GM18498 (cell line): ENCODE measurements around the gene SAA4.
"Not testable (repeated sequence)": the region's sequence is repeated elsewhere in the genome, so short reads cannot be mapped to it uniquely, and the experiment has no call there.

ENCODE experiments used
- ATAC-seq: cut with Tn5 transposase; IDR thresholded peaks from one replicate; pipeline ENCODE4 v1.9.1; 2021; ENCODE audit warnings: mild to moderate bottlenecking, moderate library complexity; ENCODE audit not compliant: unreplicated experiment

SAA4 gene, protein sequence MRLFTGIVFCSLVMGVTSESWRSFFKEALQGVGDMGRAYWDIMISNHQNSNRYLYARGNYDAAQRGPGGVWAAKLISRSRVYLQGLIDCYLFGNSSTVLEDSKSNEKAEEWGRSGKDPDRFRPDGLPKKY

DNA sequence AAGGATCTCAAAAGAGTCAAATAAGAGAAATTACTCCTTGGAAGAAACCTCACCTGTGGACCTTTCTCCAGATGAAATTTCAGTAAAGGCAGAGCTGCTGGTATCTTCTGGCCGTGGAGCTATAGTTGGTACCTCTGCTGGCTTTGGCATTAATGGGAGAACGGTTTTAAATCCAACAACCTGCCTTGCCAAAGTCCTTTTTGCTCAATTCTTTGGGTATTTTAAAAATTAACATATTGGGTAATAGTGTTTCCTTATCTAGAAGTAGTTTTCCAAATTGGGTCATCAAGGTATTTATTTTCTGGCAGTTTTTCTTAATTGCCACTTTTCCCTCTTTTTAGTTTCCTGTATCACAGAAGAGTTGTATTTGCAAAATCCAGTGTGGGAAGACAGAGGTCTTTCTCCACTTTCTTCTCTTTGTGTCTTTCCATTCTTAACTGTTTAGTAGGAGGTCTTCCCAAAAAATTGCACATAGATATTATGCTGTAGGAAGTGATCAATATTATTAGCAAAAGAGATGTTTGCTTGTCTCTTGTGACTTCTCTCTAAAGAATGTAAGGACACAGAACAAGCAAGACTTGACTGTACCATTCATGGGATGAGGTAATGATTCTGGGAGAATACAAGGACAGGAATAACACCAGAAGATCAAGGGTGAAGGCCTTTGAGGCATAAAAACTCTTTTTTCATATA, at the start of gene SAA4:
Gene SAA4, minus strand, starts transcription at position 139 of the 693 bp plus-strand sequence. CDS start 876 bp downstream, outside the sequence.
- ATAC-seq = no peak

DNA sequence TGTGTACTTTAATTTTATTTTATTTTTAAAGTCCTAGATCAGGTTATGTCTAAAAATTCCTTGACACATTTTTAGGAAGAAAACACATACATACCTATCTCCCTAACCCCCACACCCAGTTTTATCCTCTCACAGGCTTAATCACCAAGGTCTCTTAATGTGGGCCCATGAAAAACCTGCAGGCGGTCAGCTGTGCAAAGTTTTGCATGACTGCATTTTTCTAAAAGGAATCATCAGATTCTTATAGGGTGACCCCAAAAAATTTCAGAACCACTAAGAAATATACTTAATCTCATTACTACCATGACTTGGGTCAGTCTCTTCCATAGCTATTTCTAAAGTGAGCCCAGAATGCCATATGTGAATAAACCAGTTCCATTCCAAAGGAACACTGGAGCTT, 49.2 kb upstream of the SAA4 start:
- no peak for ATAC-seq

DNA sequence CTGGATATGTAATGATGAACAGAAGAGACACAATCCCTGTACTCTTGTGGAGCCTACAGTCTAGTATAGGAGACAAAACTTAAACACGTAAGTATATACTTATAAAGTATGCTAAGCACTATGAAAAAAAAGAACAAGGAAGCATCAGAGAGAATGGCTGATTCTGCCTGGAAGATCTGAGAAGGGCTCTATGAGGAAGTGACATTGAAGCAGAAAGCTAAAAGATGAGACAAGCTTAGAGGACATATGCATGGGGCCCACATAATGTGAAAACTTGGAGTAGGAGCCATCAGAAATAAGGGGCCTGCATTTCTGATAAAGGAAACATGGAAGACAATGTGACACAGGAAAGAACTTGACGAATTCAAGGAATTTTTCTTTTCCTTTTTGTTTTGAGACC, 46.0 kb upstream of the SAA4 start:
- no peak for ATAC-seq

DNA sequence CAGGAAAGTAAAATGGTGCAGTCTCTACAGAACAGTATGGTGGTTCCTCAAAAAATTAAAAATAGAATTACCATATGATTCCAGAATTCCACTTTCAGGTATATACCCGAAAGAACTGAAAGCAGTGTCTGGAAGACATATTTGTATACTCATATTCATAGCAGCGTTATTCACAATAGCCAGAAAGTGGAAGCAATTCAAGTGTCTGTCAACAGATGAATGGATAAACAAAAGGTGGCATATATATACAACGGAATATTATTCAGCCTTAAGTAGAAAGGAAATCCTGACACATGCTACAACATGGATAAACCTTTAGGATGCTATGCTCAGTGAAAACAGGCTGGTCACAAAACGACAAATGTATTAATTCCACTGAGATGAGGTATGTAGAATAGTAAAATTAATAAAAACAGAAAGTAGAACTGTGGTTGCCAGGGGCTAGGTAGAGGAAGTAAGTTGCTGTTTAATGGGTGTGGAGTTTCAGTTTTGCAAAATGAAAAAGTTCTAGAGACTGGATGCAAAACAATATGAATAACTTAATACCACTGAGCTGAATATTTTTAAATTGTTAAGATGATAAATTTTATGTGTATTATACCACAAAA, 43.9 kb upstream of the SAA4 start:
- ATAC-seq = peak; percentile 90

DNA sequence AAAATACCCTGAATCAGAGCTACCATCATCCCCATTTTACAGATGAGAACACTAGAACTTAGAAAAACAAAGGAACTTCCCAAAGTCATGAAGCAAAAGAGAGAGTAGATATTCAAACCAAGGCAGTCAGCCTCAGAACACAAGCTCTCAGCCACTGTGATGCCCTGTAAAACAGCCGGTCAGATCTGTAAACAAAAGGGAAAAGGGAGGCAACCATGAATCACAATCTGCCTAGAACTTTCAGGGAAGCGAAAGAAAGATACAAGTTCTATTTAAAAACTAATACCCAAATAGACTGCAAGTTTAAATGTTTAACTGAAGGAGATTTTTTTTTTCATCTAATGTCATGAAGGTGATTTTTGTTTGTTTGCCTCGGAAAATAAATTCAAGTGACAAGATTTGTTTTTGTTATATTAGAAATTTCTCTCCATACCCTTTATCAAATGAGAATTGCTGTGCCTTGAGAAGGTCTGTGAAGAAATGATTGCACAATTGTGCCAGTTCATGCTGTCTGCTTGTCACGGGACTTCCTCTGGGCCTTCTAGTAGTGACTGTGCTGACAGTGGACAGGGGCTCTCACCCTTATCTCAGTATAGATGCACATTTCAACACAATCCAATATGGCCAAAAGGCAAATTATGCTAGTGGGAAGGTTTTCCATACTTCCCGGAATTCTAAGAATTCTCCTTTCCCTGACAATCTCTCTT, 41.1 kb upstream of the SAA4 start:
- no peak for ATAC-seq

DNA sequence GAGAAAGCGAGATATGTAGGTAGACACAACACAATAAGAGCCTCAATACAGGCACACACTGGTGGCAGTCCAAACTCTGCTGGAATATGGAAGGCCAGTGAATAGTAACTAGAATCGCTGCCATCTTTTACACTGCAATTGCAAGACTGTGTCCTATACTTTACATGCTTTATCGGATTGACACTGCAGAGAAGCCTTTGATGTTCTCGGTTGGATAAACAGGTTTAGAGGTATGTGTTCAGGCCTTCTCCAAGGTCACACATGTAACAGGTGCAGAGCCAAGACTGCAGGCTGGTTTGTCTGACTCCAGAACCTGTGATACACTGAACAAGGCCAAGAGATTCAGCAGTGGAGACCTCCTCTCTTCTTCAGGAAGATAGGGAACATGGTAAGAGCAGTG, 34.6 kb upstream of the SAA4 start:
- no peak for ATAC-seq

DNA sequence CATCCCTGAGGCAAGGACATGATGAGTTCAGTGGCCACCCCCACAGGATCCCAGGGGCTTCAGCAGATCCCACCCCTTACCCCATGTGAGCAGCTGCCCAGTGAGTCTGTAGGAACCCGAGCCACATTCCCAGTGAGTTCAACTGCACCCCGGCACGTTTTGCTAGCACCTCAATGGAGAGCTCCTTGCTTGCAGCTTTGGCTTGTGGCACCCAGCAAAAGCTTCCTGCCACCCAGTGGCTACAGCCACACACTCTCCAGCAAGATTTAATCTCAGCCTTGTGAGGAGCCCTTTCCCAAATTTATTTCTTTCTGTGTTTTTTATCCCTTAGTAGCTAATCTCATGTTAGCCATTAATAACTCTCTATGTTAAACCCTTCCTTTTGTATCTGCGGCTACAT, 33.5 kb upstream of the SAA4 start:
- ATAC-seq = no peak

DNA sequence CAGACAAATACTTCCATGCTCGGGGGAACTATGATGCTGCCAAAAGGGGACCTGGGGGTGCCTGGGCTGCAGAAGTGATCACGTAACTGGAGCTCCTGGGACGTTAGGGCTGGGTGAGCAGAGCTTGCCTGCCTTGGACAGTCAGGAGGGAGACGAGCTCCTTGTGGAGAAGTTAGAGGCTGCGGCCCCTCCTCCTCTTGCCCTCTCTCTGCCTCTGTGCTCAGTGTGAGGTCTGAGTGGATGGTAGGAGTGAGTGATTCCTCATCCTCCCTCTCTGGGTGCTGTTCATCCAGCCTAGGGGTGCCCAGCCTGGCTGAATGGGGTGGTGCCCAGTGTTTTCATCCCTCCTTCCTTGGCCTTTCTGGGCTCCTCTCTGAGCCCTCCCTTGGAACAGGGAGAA, 32.6 kb upstream of the SAA4 start:
- ATAC-seq = not testable (repeated sequence)

DNA sequence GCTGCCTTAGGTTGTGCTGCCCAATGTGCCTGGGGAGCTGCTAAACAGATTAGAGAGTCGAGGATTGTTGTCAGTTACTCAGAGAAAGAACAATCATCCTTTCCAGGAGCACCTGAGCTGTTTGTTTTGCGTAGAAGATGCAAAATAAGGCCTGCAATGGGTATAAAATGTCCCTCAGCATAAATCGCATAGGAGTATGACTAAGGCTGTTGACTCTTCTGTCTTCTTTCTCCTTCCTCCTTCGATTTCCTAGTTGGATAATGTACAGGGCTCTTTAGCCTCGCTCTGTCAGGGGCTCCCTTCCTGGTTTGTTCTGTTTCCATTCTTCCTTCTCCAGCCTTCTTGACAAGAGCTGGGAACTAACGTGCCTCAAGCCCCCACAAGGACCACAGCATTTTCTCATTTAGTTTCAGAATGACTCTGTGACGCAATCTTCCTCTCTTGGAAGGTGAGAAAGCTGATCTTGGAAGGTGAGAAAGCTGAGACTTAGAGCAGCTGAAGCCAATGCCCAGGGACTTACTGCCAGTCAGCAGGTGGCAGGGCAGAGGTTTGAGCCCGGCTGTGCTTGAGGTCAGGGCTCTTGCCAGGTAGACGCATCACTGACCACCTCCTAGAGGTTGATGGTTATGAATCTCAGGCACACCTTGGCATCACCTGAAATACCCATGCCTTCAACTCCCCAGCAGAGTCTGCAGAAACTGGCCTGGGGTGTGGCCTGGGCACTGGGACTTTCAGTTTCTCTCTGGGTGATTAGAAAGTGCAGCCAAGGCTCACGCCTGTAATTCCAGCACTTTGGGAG, 30.9 kb upstream of the SAA4 start:
- peak; percentile 69 for ATAC-seq

DNA sequence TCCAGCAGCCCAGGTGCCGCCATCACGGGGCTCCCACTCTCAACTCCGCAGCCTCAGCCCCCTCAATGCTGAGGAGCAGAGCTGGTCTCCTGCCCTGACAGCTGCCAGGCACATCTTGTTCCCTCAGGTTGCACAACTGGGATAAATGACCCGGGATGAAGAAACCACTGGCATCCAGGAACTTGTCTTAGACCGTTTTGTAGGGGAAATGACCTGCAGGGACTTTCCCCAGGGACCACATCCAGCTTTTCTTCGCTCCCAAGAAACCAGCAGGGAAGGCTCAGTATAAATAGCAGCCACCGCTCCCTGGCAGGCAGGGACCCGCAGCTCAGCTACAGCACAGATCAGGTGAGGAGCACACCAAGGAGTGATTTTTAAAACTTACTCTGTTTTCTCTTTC, 29.3 kb upstream of the SAA4 start, which contains the start of gene SAA1:
Gene SAA1, plus strand, starts transcription at position 316 of the 400 bp plus-strand sequence. CDS start 624 bp downstream, outside the sequence.
- ATAC-seq = no peak

DNA sequence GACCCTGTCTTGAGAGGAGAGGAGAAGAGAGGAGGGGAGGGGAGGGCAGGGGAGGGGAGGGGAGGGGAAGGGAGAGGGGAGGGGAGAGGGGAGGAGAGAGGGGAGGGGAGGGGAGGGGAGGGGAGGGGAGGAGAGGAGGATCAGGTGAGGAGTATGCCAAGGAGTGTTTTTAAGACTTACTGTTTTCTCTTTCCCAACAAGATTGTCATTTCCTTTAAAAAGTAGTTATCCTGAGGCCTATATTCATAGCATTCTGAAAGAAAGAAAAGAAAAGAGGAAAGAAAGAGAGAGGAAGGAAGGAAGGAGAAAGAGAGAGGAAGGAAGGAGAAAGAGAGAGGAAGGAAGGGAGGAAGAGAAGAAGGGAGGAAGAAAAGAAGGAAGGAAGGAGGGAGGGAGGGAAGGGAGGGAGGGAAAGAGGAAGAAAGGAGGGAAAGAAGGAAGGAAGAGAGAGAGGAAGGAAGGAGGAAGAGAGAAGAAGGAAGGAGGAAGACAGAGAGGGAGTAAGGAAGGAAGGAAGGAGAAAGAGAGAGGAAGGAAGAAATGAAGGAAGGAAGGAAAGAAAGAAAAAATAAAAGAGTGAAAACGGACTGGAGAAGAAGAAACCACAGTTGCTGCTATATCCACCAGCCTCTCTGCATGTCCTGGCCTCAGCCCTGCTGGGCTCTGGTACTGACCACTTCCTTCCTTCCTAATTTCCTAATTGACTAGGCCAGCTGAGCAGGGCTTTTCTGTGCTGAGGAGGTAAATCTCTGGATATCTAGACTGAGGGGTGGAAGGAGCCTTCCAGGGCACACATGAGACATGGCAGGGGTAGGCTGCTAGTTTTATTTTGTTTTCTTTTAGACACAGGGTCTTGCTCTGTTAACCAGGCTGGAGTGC, 28.3 kb upstream of the SAA4 start:
- no peak for ATAC-seq

DNA sequence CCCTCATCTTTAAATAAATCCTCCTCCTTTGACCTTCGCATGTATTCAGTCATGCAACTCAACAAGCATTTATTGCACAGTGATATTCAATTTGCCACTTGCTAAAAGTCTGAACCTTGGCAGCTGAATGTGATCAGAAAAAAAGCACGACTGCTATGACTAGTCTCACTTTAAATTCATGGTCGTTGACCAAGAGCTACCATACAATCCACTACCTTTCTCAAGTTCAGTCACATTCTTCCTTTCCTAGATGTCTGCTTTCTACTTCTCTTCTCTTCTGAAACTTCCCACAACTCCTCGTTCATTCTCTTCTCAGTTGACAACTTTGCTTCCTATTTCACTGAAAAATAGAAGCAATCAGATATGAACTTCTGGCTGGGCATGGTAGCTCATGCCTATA, 27.4 kb upstream of the SAA4 start:
- no peak for ATAC-seq

DNA sequence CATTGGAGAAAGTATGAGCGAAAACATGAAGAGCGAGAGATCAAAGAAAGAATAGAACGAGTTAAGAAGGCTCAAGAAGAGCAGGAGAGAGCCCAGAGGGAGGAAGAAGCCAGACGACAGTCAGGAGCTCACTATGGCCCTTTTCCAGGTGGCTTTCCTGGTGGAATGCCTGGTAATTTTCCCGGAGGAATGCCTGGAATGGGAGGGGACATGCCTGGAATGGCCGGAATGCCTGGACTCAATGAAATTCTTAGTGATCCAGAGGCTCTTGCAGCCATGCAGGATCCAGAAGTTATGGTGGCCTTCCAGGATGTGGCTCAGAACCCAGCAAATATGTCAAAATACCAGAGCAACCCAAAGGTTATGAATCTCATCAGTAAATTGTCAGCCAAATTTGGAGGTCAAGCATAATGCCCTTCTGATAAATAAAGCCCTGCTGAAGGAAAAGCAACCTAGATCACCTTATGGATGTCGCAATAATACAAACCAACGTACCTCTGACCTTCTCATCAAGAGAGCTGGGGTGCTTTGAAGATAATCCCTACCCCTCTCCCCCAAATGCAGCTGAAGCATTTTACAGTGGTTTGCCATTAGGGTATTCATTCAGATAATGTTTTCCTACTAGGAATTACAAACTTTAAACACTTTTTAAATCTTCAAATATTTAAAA, 26.2 kb upstream of the SAA4 start:
- ATAC-seq = not testable (repeated sequence)

DNA sequence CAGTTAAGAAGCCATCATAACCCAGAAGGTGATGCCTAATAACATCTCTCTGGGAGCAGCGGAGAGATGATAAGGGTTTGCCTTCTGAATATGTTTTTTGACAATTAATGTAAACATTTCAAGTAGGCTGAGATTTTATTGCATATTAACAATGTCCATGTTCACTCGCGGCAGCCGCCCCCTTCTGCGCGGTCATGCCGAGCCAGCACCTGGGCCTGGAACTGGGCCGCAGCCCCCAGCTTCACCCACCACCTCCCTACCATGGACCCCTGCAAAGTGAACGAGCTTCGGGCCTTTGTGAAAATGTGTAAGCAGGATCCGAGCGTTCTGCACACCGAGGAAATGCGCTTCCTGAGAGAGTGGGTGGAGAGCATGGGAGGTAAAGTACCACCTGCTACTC, 25.1 kb upstream of the SAA4 start:
- no peak for ATAC-seq

DNA sequence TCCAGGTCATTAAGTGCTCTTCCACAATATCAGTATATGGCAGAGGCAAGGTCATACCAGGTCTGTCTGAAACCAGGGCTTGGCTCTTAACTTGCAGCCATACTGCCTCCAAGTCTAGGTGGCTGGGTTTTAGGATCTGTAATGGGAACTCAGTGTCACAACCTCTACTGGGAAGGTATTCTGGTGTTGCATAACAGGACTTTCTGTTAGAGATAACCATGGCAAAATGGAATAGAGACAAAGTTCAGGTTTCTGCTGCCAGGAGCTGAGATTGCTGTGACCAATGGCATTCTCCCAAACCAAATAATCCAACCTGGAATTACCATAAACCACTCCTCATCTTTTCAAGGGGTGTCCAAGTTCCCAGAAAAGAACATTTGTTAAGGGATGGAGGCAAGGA, 22.7 kb upstream of the SAA4 start:
- ATAC-seq = no peak

DNA sequence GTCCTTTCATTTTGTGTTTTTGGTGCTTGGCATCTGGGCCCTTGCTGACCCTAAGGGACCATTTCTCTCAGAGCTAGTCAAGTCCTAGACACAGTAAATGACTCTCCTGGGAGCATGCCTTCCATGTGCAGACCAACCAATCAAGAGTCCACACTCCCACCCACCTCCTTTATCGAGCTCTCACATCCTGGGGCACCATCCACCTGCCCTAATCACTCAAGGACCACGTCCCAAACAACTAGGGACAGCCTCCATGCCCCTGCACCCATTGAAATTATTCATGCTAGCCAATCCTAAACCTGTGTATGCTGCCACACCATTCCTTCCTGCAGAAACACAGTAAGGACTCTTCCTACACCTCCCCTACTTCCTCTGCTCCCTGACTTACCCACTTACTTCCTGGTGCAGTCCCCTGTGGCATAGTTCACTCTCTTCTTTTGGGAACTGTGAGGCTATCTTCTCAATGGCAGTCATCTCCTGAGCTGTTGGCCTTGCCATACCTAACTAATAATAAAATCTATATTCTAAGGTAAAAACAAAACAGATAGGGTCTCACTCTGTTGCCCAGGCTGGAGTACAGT, 18.3 kb upstream of the SAA4 start:
- no peak for ATAC-seq

DNA sequence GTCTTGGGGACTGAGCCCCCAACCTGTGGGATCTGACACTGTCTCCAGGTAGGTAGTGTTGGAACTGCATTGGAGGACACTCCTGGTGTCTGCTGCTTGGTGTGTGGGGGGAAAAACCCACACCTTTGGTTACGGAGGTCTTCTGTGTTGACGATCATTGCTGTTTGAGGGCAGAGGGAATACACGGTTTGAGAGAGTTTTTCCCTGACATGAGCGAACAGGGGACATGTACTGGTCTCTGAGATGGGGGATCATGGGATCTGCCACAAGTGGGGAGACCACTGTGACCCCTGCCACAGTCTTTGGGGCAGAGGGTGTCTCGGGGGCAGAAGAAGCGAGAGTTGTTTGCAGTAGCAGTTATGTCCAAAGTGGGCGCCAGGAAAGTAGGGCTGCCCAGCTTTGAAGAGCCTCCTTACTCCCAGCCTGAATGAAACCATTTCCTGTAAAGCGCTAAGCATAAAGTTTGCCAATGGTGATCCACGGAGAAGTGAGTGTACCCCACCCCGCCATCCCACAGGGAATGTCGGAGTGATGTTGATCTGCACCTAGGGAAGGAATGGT, 17.3 kb upstream of the SAA4 start:
- ATAC-seq = no peak

DNA sequence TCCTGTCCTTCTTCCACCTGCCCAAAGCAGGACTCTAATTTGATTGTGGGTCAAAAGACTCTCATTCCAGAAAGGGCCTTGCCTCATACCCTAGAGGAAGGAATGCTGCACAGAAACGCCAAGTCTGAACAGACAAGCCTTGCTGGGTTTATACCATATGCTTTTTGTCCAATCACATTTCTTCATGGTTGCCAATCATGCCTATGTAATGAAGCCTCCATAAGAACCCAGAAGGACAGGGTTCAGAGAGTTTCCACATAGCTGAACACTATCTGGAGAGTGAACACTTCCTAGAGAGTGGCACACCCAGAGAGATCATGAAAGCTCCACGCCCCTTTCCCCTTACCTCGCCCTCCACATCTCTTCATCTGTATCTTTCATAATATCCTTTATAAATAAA, 16.6 kb upstream of the SAA4 start:
- no peak for ATAC-seq

DNA sequence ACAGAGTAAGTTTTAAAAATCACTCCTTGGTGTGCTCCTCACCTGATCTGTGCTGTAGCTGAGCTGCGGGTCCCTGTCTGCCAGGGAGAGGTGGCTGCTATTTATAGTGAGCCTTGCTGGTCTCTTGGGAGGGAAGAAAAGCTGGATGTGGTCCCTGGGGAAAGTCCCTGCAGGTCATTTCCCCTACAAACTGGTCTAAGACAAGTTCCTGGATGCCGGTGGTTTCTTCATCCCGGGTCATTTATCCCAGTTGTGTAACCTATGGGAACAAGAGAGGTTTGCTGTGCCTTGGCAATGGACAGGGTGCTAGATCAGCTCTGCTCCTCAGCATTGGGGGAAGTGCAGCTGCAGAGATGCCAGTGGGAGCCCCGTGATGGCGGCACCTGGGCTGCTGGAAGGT, 12.0 kb upstream of the SAA4 start, which contains the start of gene SAA2:
Gene SAA2, minus strand, starts transcription at position 108 of the 400 bp plus-strand sequence. CDS start 657 bp downstream, outside the sequence.
- no peak for ATAC-seq
